Natural killer cell treated with Interleukin-12 subunit alpha and Interleukin-12 subunit beta and Interleukin-15 and Interleukin-18, amount 100 ng/mL, for 72 hours (primary cell): ENCODE data around the gene CDH20. TPM values are rescaled to one million over a fixed set of nuclear protein-coding genes. Genes with fewer than 3 reads are reported as not detected.
A peak's percentile ranks its signal among the peaks of the same experiment; 100 is the strongest.

ENCODE experiments used
- ATAC-seq, 2 donors: fragments of 150-1000 bp; cut with Tn5 transposase in 1 of 2; sonication (Bioruptor Pico), chemical (Tn5 transposase) in 1 of 2; 2 replicates each; pipeline ENCODE4 v1.10.0; 2021
- DNase-seq: peaks from one replicate; pipeline ENCODE4 v3.0.0; 2022; ENCODE audit warnings: low spot score
- H3K27ac Mint-ChIP-seq, 2 donors: 1 replicate in 1 of 2; 2 replicates in 1 of 2; pipeline ENCODE4 v1.8.0; 2022; ENCODE audit warnings: mixed read lengths in 2 of 2, mild to moderate bottlenecking in 1 of 2, moderate library complexity in 1 of 2
- H3K27me3 Mint-ChIP-seq, 2 donors: 1 replicate in 1 of 2; 2 replicates in 1 of 2; pipeline ENCODE4 v1.8.0; 2022; ENCODE audit warnings: mixed read lengths in 2 of 2
- H3K36me3 Mint-ChIP-seq: one replicate; pipeline ENCODE4 v1.8.0; 2022; ENCODE audit warnings: mixed read lengths
- H3K4me1 Mint-ChIP-seq, 2 donors: 1 replicate in 1 of 2; 2 replicates in 1 of 2; pipeline ENCODE4 v1.8.0; 2022; ENCODE audit warnings: low read depth in 2 of 2, mixed read lengths in 2 of 2, mild to moderate bottlenecking in 1 of 2
- H3K4me3 Mint-ChIP-seq: one replicate; pipeline ENCODE4 v1.8.0; 2022; ENCODE audit warnings: mixed read lengths
- H3K9me3 Mint-ChIP-seq: 2 replicates; pipeline ENCODE4 v1.8.0; 2022; ENCODE audit warnings: mixed read lengths
- total RNA-seq, 2 donors: library from RNA; stranded (reverse); gene quantifications; one replicate each; pipeline ENCODE4 v1.2.3, GENCODE V29; 2022

CDH20 gene
- total RNA-seq, 2 donors from 2014 or later, result 0.10 TPM; not detected in 1

GRCh38 chr18:61570070-61570469 lies 236.8 kb downstream of the CDH20 start:
- no peak overlapping the region for H3K4me3 Mint-ChIP-seq
- no peak overlapping the region for H3K27ac Mint-ChIP-seq
- H3K9me3 Mint-ChIP-seq, result no peaks in the 10 kb centered on the region
- H3K4me1 Mint-ChIP-seq, result no peaks in the 10 kb centered on the region
- H3K36me3 Mint-ChIP-seq, result no peaks in the 10 kb centered on the region
- H3K27me3 Mint-ChIP-seq, result peaks cover 6 to 26% of the 10 kb centered on the region in 2 donors
- no peak for DNase-seq
- no peak for ATAC-seq

GRCh38 chr18:61572084-61572655 lies 238.9 kb downstream of the CDH20 start:
- no peak for DNase-seq
- H3K4me1 Mint-ChIP-seq, result no peaks in the 10 kb centered on the region
- H3K27me3 Mint-ChIP-seq, result peaks cover 10 to 30% of the 10 kb centered on the region in 2 donors
- H3K27ac Mint-ChIP-seq, result no peak overlapping the region
- no peaks in the 10 kb centered on the region for H3K36me3 Mint-ChIP-seq
- no peak for ATAC-seq
- no peak overlapping the region for H3K4me3 Mint-ChIP-seq
- no peaks in the 10 kb centered on the region for H3K9me3 Mint-ChIP-seq

GRCh38 chr18:61572871-61573270 lies 239.6 kb downstream of the CDH20 start:
- DNase-seq, result no peak
- Mint-ChIP-seq H3K36me3 (no peaks in the 10 kb centered on the region), H3K4me3 (no peak overlapping the region), H3K9me3 (no peaks in the 10 kb centered on the region), H3K27ac (no peak overlapping the region), H3K4me1 (no peaks in the 10 kb centered on the region), H3K27me3 (peaks cover 15 to 37% of the 10 kb centered on the region in 2 donors)
- ATAC-seq, result no peak

- Mint-ChIP-seq H3K9me3 (no peaks in the 10 kb centered on the region), H3K27ac (no peak overlapping the region), H3K27me3 (peaks cover 17 to 32% of the 10 kb centered on the region in 2 donors), H3K4me1 (no peaks in the 10 kb centered on the region), H3K4me3 (no peak overlapping the region), H3K36me3 (no peaks in the 10 kb centered on the region)
- DNase-seq (no peak), ATAC-seq (no peak)
Measured at GRCh38 chr18:61574665-61575064, 241.4 kb downstream of the CDH20 start.

- DNase-seq (no peak), ATAC-seq (no peak)
- Mint-ChIP-seq H3K4me3 (no peak overlapping the region), H3K36me3 (no peaks in the 10 kb centered on the region), H3K4me1 (no peaks in the 10 kb centered on the region), H3K27me3 (peaks cover 18 to 39% of the 10 kb centered on the region in 2 donors), H3K9me3 (no peaks in the 10 kb centered on the region), H3K27ac (no peak overlapping the region)
Measured at GRCh38 chr18:61575419-61575818, 242.2 kb downstream of the CDH20 start.

- Mint-ChIP-seq H3K27me3 (peaks cover 27 to 47% of the 10 kb centered on the region in 2 donors), H3K27ac (no peak overlapping the region), H3K4me1 (peaks cover 0 to 4% of the 10 kb centered on the region in 2 donors), H3K36me3 (no peaks in the 10 kb centered on the region), H3K4me3 (no peak overlapping the region), H3K9me3 (no peaks in the 10 kb centered on the region)
- DNase-seq, result no peak
- no peak for ATAC-seq
Measured at GRCh38 chr18:61578846-61579245, 245.6 kb downstream of the CDH20 start.

- peaks cover 27 to 50% of the 10 kb centered on the region in 2 donors for H3K27me3 Mint-ChIP-seq
- peaks cover 0 to 4% of the 10 kb centered on the region in 2 donors for H3K4me1 Mint-ChIP-seq
- DNase-seq (no peak), ATAC-seq (no peak)
- H3K27ac Mint-ChIP-seq, result no peak overlapping the region
- H3K9me3 Mint-ChIP-seq, result no peaks in the 10 kb centered on the region
- H3K36me3 Mint-ChIP-seq, result no peaks in the 10 kb centered on the region
- H3K4me3 Mint-ChIP-seq, result no peak overlapping the region
Measured at GRCh38 chr18:61579581-61579980, 246.4 kb downstream of the CDH20 start.

GRCh38 chr18:61580046-61580445 lies 246.8 kb downstream of the CDH20 start:
- Mint-ChIP-seq H3K4me1 (peaks cover 0 to 4% of the 10 kb centered on the region in 2 donors), H3K27ac (no peak overlapping the region), H3K36me3 (no peaks in the 10 kb centered on the region), H3K9me3 (no peaks in the 10 kb centered on the region), H3K4me3 (no peak overlapping the region), H3K27me3 (peaks cover 27 to 50% of the 10 kb centered on the region in 2 donors)
- no peak for ATAC-seq
- DNase-seq, result no peak

GRCh38 chr18:61581578-61582201 lies 248.5 kb downstream of the CDH20 start:
- Mint-ChIP-seq H3K4me1 (peaks cover 0 to 4% of the 10 kb centered on the region in 2 donors), H3K27me3 (peaks cover 26 to 48% of the 10 kb centered on the region in 2 donors), H3K27ac (no peak overlapping the region), H3K4me3 (no peak overlapping the region), H3K36me3 (no peaks in the 10 kb centered on the region), H3K9me3 (no peaks in the 10 kb centered on the region)
- peak; percentile 69 to 74 for ATAC-seq
- DNase-seq, result no peak

GRCh38 chr18:61582202-61582710 lies 249.0 kb downstream of the CDH20 start:
- H3K36me3 Mint-ChIP-seq, result no peaks in the 10 kb centered on the region
- no peaks in the 10 kb centered on the region for H3K9me3 Mint-ChIP-seq
- H3K4me3 Mint-ChIP-seq, result no peak overlapping the region
- ATAC-seq (no peak), DNase-seq (no peak)
- H3K27me3 Mint-ChIP-seq, result peaks cover 26 to 50% of the 10 kb centered on the region in 2 donors
- peaks cover 0 to 4% of the 10 kb centered on the region in 2 donors for H3K4me1 Mint-ChIP-seq
- H3K27ac Mint-ChIP-seq, result no peak overlapping the region

GRCh38 chr18:61583548-61583947 lies 250.3 kb downstream of the CDH20 start:
- Mint-ChIP-seq H3K27me3 (peaks cover 25 to 50% of the 10 kb centered on the region in 2 donors), H3K27ac (no peak overlapping the region), H3K4me3 (no peak overlapping the region), H3K4me1 (peaks cover 0 to 4% of the 10 kb centered on the region in 2 donors), H3K36me3 (no peaks in the 10 kb centered on the region), H3K9me3 (no peaks in the 10 kb centered on the region)
- no peak for ATAC-seq
- no peak for DNase-seq

- no peak for DNase-seq
- Mint-ChIP-seq H3K36me3 (no peaks in the 10 kb centered on the region), H3K4me3 (no peak overlapping the region), H3K27me3 (peaks cover 15 to 32% of the 10 kb centered on the region in 2 donors), H3K4me1 (no peaks in the 10 kb centered on the region), H3K27ac (no peak overlapping the region), H3K9me3 (no peaks in the 10 kb centered on the region)
- ATAC-seq, result no peak
Measured at GRCh38 chr18:61587865-61588264, 254.6 kb downstream of the CDH20 start.

- H3K27me3 Mint-ChIP-seq, result peaks cover 20 to 25% of the 10 kb centered on the region in 2 donors
- ATAC-seq (no peak), DNase-seq (no peak)
- H3K4me3 Mint-ChIP-seq, result no peak overlapping the region
- no peak overlapping the region for H3K27ac Mint-ChIP-seq
- H3K4me1 Mint-ChIP-seq, result no peaks in the 10 kb centered on the region
- no peaks in the 10 kb centered on the region for H3K36me3 Mint-ChIP-seq
- H3K9me3 Mint-ChIP-seq, result no peaks in the 10 kb centered on the region
Measured at GRCh38 chr18:61589053-61589723, 256.0 kb downstream of the CDH20 start.

GRCh38 chr18:61589724-61590065 lies 256.5 kb downstream of the CDH20 start:
- no peaks in the 10 kb centered on the region for H3K36me3 Mint-ChIP-seq
- no peak for ATAC-seq
- peaks cover 21 to 28% of the 10 kb centered on the region in 2 donors for H3K27me3 Mint-ChIP-seq
- no peak overlapping the region for H3K4me3 Mint-ChIP-seq
- no peak overlapping the region for H3K27ac Mint-ChIP-seq
- no peak for DNase-seq
- H3K4me1 Mint-ChIP-seq, result no peaks in the 10 kb centered on the region
- no peaks in the 10 kb centered on the region for H3K9me3 Mint-ChIP-seq
